Head of caudate nucleus (tissue), 42 donors: Measurements from ENCODE around the gene CASP2.

Source experiments
- DNase-seq, 42 donors: peaks; one replicate each; pipeline versions ENCODE4 v3.0.0 to v3.0.0-alpha.2; 2020 to 2021; ENCODE audit warnings: mixed read lengths in 7 of 42
- intact Hi-C: fragments of 100-400 bp; cut with DNase I; formaldehyde crosslinking; loops from one replicate; pipeline ENCODE4 v1.15.0; 2022

The CASP2 gene

GRCh38 chr7:143355450-143356385, 67.6 kb downstream of the CASP2 start:
- intact Hi-C loops, result no loop called here
- DNase-seq, result peak in 1 of 42 donors; percentile 37

GRCh38 chr7:143356414-143357050, 68.4 kb downstream of the CASP2 start:
- intact Hi-C loops, result no loop called here
- DNase-seq, result no peak
